ENCODE results near the gene OR6N2. TPM values are rescaled to one million over a fixed set of nuclear protein-coding genes. Genes with fewer than 3 reads are reported as not detected.
A peak's percentile ranks its signal among the peaks of the same experiment; 100 is the strongest.

OR6N2 gene
- total and polyA plus RNA-seq, 9 of the 15 experiments (the other 6 are each of a cell fraction or from before 2014, with no cell fraction given): not detected

DNA sequence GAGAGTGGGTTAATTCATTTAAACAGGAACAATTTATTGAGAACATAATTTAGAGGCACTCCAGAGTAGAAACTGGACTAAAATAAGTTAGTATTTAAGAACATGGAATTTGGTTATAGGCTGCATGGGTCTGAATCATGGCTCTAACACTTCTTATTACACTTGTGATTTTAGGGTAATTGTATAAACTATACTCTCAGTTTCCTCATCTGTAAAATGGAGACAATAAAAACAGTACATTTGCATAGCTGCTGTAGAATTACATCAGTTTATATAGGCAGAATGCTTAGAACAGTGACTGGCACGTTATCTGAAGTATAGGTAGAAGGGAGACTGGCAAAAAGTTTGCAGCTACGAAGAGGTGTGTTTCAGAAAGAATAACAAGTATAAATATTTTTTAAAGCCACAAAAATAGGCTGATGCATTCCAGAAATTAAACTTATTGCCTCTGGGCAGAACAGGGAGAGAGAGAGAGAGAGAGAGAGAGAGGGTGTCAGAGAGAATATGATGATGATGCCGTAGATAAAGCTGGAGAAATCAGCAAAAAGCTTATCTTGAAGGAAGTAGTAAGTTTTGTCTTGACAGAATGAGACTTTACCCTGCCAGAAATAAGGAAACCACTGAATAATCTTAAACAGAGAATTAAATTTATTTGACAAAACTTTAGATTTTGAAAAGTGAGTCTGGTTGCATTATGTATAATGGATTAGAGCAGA is 52.3 kb downstream of the OR6N2 start (continued):
- TF ChIP-seq BCOR (IDR thresholded peaks at IDR 0.05): peak; percentile 71; the same call in 1 of the 2 replicates
- peak; percentile 46 for TF ChIP-seq ETV1 (tag; conservative IDR thresholded peaks at IDR 0.05; ENCODE audit: low read depth)
- no peak for TF ChIP-seq TBL1XR1 (IDR thresholded peaks at IDR 0.05; ENCODE audit: low read length in 2 of 2)
- no peak for TF ChIP-seq NR2C2 (CRISPR knock-in tag; IDR thresholded peaks at IDR 0.05)
- 0 out of 2 replicates have a peak, but pooled peaks have one; percentile 21 for TF ChIP-seq NR2C2 (tag; IDR thresholded peaks at IDR 0.05)
- 0 out of 2 replicates have a peak, but pooled peaks have one; percentile 13 for TF ChIP-seq EP300 (IDR thresholded peaks at IDR 0.05; ENCODE audit: low read length)
- TF ChIP-seq, protein P1, sequence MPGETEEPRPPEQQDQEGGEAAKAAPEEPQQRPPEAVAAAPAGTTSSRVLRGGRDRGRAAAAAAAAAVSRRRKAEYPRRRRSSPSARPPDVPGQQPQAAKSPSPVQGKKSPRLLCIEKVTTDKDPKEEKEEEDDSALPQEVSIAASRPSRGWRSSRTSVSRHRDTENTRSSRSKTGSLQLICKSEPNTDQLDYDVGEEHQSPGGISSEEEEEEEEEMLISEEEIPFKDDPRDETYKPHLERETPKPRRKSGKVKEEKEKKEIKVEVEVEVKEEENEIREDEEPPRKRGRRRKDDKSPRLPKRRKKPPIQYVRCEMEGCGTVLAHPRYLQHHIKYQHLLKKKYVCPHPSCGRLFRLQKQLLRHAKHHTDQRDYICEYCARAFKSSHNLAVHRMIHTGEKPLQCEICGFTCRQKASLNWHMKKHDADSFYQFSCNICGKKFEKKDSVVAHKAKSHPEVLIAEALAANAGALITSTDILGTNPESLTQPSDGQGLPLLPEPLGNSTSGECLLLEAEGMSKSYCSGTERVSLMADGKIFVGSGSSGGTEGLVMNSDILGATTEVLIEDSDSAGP (CRISPR knock-in tag; IDR thresholded peaks at IDR 0.05): no peak
- peak; percentile 32; the same call in 1 of the 2 replicates for TF ChIP-seq NFE2 (IDR thresholded peaks at IDR 0.05; ENCODE audit: low read depth)
- TF ChIP-seq, protein P2, sequence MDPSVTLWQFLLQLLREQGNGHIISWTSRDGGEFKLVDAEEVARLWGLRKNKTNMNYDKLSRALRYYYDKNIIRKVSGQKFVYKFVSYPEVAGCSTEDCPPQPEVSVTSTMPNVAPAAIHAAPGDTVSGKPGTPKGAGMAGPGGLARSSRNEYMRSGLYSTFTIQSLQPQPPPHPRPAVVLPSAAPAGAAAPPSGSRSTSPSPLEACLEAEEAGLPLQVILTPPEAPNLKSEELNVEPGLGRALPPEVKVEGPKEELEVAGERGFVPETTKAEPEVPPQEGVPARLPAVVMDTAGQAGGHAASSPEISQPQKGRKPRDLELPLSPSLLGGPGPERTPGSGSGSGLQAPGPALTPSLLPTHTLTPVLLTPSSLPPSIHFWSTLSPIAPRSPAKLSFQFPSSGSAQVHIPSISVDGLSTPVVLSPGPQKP (CRISPR knock-in tag; IDR thresholded peaks at IDR 0.05): no peak
- TF ChIP-seq MTA1 (IDR thresholded peaks at IDR 0.05; ENCODE audit: borderline replicate concordance): peak; percentile 58; the same call in 1 of the 2 replicates
- no peak for TF ChIP-seq HMG20B (CRISPR knock-in tag; IDR thresholded peaks at IDR 0.05)
- TF ChIP-seq FOXJ2 (tag; IDR thresholded peaks at IDR 0.05): 0 out of 2 replicates have a peak, but pooled peaks have one; percentile 25
- no peak for TF ChIP-seq ZNF232 (CRISPR knock-in tag; IDR thresholded peaks at IDR 0.05)
- peak; percentile 28; the same call in 1 of the 2 replicates for TF ChIP-seq SMARCA5 (IDR thresholded peaks at IDR 0.05)
- TF ChIP-seq CBFA2T3 (IDR thresholded peaks at IDR 0.05): no peak
- no peak for TF ChIP-seq KDM2B (CRISPR knock-in tag; IDR thresholded peaks at IDR 0.05)
- no peak for TF ChIP-seq BMI1 (IDR thresholded peaks at IDR 0.05; ENCODE audit: low read length)
- TF ChIP-seq MEF2A (IDR thresholded peaks at IDR 0.05; ENCODE audit: control insufficient read depth, low read depth, low read length): no peak
- TF ChIP-seq, protein P3, sequence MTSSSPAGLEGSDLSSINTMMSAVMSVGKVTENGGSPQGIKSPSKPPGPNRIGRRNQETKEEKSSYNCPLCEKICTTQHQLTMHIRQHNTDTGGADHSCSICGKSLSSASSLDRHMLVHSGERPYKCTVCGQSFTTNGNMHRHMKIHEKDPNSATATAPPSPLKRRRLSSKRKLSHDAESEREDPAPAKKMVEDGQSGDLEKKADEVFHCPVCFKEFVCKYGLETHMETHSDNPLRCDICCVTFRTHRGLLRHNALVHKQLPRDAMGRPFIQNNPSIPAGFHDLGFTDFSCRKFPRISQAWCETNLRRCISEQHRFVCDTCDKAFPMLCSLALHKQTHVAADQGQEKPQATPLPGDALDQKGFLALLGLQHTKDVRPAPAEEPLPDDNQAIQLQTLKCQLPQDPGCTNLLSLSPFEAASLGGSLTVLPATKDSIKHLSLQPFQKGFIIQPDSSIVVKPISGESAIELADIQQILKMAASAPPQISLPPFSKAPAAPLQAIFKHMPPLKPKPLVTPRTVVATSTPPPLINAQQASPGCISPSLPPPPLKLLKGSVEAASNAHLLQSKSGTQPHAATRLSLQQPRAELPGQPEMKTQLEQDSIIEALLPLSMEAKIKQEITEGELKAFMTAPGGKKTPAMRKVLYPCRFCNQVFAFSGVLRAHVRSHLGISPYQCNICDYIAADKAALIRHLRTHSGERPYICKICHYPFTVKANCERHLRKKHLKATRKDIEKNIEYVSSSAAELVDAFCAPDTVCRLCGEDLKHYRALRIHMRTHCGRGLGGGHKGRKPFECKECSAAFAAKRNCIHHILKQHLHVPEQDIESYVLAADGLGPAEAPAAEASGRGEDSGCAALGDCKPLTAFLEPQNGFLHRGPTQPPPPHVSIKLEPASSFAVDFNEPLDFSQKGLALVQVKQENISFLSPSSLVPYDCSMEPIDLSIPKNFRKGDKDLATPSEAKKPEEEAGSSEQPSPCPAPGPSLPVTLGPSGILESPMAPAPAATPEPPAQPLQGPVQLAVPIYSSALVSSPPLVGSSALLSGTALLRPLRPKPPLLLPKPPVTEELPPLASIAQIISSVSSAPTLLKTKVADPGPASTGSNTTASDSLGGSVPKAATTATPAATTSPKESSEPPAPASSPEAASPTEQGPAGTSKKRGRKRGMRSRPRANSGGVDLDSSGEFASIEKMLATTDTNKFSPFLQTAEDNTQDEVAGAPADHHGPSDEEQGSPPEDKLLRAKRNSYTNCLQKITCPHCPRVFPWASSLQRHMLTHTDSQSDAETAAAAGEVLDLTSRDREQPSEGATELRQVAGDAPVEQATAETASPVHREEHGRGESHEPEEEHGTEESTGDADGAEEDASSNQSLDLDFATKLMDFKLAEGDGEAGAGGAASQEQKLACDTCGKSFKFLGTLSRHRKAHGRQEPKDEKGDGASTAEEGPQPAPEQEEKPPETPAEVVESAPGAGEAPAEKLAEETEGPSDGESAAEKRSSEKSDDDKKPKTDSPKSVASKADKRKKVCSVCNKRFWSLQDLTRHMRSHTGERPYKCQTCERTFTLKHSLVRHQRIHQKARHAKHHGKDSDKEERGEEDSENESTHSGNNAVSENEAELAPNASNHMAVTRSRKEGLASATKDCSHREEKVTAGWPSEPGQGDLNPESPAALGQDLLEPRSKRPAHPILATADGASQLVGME (CRISPR knock-in tag; IDR thresholded peaks at IDR 0.05): peak; percentile 76; the same call in 1 of the 2 replicates
- TF ChIP-seq PML (IDR thresholded peaks at IDR 0.05; ENCODE audit: low read length): no peak
- TF ChIP-seq KDM1A (IDR thresholded peaks at IDR 0.05): peak in 1 of 2 experiments; percentile 17; a peak in 1 of 4 replicates
- TF ChIP-seq SMARCE1 (IDR thresholded peaks at IDR 0.05): peak; percentile 69; the same call in 1 of the 2 replicates
- TF ChIP-seq RCOR1 (IDR thresholded peaks at IDR 0.05; ENCODE audit: borderline replicate concordance in 1 of 2, low read depth in 2 of 2, low read length in 2 of 2): peak in 1 of 2 experiments; percentile 41; a peak in 1 of 4 replicates

Data from K562 (cell line).